Left lobe of liver (tissue), 2 donors: ENCODE results near the gene RAB4A. TPM values are rescaled to one million over a fixed set of nuclear protein-coding genes. Genes with fewer than 3 reads are reported as not detected.
A peak's percentile ranks its signal among the peaks of the same experiment; 100 is the strongest.

Source experiments
- ATAC-seq: fragments of 200-7000 bp; cut with Tn5 transposase; one replicate; pipeline ENCODE4 v1.9.1; 2020; ENCODE audit warnings: mild to moderate bottlenecking, moderate library complexity
- DNase-seq: peaks from one replicate; pipeline ENCODE4 v3.0.0-alpha.2; 2020; ENCODE audit warnings: low spot score
- total RNA-seq: library from RNA; stranded (reverse); gene quantifications from one replicate; pipeline ENCODE4 v1.2.1, GENCODE V29; 2021
- donor health status: DM: no; HTN: no; CAD: no; lungs with moderate emphysema.
- donor health status: DM: no; HTN: yes; CAD: no.

RAB4A gene
- total RNA-seq, 1 donor from 2014 or later: 63.7 TPM

- DNase-seq (no peak), ATAC-seq (no peak)
These were observed 57.9 kb downstream of the RAB4A start for GRCh38 chr1:229328598-229329362.

DNA sequence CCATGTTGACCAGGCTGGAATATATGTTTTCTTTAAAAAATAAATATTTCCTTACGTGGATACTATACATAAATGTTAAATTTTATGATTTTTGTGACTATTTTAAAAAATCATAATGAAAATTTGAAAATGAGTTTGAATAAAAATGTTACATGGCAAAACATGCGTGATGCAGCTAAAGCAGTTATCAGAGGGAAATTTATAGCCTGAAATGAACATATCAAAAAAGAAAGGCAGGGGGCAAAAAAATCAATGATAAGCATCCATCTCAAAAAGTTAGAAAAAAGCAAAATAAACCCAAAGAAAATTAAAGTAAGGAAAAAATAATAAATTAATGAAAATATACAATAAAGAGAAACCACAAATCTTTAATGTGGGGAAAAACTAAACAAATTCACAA lies 63.4 kb downstream of the RAB4A start:
- no peak for ATAC-seq
- DNase-seq: no peak

DNA sequence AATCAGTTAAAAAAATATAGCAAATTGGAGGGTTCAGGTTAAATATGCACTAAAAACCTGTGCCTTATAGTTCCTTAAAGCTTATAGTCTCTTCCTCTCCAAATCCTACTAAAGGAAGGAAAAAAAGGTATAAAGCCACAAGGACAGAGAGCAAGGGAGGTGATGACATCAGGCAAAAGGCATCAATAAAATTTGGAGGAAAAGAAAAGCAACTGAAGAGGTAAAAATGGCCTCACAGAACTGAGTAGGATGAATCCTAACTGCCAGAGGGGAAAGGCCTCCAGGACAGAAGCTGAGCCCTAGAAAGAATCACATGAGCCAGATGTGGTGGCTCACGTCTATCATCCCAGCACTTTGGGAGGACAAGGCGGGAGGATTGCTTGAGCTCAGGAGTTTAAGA lies 63.8 kb downstream of the RAB4A start:
- ATAC-seq (no peak), DNase-seq (no peak)

- ATAC-seq (no peak), DNase-seq (no peak)
These were observed 65.4 kb downstream of the RAB4A start for GRCh38 chr1:229336345-229336744.

DNA sequence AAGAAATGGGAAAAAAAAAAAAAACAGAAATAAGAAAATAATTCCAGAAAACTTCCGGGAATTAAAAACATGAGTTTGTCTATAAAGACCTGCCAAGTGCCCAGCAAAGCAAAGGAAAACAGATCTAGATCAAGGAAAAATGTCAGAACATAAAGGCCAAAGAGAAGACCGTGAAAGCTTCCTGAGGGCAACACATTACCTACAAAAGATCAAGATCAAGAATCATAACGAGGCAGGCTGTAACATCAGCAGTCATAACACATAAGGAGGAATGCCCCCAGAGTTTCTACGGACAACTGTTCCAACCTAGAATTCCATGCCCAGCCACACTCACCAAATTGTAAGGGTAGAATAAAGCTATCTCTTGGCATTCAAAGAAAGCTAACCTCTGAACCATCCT lies 68.2 kb downstream of the RAB4A start:
- no peak for ATAC-seq
- no peak for DNase-seq

DNA sequence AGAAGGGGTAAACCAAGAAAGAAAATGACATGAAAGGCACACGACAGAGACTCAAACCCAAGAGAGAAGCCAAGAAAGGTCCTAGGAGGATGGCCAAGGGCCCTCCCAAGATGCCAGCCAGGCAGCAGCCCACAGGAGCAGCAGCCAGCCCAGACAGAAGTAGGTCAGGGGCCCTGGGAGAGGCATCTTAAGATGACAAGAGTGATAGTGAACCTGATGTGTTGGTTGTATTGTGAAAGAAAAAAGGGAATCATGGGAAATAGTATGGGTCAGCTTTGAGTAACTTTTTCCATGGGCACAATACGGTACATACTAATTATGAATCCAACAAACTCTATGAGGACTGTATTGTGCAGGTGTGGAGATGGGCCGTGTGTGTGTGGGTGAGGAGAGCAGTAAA lies 68.6 kb downstream of the RAB4A start:
- ATAC-seq (no peak), DNase-seq (no peak)

- ATAC-seq (no peak), DNase-seq (no peak)
These were observed 69.6 kb downstream of the RAB4A start for GRCh38 chr1:229340496-229340895.

DNA sequence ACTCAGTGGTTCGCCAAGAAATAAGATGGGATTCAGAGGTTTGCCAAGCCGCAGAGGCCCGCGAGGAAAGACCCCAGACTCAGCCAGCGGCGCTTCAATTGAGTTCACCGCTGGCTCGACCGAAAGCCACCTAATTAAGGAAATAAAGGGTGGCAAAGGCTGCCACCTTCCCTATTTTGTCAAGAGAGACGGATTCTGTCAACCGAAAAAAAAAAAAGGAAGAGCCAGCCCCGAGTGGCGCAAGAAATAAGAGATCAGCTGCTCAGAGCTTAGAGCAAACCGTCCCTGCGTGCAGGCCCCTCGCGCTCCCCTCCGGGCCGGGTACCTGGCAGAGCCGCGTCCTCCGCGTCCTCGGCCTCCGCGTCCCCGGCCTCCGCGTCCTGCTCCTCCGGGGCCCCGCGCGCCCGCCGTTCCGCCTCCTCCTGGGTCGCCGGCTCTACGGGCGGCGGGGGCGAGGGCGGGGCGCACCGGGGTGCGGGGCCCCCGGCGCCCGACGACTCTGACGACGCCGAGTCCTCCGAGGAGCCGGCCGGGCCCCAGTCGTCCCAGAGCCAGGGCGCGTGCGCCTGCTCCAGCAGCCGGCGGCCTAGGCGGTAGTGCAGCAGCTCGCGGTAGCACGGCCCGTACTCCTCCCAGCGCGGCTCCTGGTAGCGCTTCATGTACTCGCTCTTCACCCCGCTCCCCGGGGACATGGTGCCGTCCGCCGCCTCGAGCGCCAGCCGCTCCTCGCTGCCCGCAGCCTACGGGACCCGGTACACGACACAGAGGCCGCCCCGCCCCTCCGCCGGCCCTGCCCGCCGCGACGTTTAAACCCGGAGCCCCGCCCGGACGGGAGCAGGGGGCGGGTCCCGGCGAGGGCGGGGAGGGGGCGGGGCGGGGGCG lies 71.1 kb downstream of the RAB4A start:
- ATAC-seq: peak; percentile 95
- DNase-seq: peak; percentile 91

GRCh38 chr1:229342656-229343569 lies 72.0 kb downstream of the RAB4A start, which contains the start of gene CCSAP:
CCSAP (minus strand) TSS chr1:229343047; CDS start chr1:229342465, 582 bp downstream.
- ATAC-seq: peak; percentile 80
- DNase-seq: peak; percentile 67

DNA sequence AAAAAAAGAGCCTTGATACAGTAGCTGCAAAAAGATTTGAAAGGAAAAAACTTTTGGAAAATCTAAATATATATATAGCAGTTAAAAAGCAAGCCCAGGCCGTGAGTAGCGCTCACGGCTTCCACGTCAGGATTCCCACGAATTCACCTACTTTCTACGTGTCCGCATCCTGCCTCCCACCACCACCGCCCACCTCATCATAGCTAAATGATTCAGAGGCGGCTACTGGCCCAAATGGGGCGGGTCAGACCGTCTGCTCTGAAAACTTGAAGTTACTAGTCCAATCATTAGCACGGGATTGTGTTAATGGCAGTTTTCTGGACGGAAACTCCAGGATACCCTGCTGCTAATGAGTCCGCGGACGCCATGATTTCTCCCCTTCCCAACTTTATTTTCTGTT lies 73.2 kb downstream of the RAB4A start:
- DNase-seq: no peak
- ATAC-seq: no peak

- DNase-seq: no peak
- no peak for ATAC-seq
These were observed 74.2 kb downstream of the RAB4A start for GRCh38 chr1:229344937-229345684.

- no peak for ATAC-seq
- no peak for DNase-seq
These were observed 76.6 kb downstream of the RAB4A start for GRCh38 chr1:229347528-229347927.

DNA sequence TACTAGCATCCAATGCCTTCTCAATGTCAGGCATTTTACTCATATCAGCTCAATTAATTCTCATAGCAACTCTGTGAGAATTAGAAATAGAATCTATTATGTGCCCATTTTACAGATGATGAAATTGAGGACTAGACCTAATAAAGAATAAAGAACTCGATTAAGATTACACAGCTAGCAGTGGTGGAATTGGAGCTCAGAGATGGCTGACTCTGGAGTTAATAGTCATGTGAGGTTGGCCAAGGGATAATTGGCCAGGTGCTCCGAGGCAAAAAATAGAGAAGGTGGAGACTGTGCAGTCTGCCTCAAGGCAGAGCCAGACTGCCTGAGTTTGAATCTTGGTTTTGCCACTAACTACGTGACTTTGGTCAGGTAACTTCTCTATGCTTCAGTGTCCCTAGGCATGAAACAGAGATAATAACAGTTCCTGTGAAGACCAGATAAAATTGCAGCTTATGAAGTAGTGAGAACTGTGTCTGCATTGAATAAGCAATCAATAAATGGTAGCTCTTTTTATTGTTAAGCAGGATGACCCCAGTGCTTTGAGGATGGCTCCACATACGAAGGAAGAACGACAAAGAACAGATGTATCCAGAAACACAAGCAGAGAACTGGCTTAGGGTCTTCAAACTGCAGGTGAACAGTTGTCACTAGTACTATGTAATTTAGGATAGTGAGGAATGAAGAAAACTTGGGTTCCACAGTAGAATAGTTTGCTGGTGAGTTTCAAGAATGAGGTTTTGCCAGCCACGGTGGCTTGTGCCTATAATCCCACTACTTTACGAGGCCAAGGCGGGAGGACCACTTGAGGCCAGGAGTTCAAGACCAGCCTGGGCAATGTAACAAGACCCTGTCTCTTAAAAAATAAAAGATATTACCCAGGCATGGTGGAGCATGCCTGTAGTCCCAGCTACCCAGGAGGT lies 78.8 kb downstream of the RAB4A start:
- no peak for ATAC-seq
- DNase-seq: no peak

DNA sequence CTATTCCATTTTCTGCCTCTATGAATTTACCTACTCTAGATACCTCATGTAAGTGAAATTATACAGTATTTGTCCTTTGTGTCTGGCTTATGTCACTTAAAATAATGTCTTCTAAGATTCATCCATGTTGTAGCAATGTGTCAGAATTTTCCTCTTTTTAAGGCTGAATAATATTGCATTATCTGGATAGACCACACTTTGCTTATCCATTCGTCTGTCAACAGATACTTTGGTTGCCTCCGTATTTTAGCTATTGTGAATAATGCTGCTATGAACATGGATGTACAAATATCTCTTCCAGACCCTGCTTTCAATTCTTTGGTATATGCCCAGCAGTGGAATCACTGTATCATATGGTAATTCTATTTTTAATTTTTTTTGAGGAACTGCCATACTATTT lies 82.1 kb downstream of the RAB4A start:
- DNase-seq (no peak), ATAC-seq (no peak)

DNA sequence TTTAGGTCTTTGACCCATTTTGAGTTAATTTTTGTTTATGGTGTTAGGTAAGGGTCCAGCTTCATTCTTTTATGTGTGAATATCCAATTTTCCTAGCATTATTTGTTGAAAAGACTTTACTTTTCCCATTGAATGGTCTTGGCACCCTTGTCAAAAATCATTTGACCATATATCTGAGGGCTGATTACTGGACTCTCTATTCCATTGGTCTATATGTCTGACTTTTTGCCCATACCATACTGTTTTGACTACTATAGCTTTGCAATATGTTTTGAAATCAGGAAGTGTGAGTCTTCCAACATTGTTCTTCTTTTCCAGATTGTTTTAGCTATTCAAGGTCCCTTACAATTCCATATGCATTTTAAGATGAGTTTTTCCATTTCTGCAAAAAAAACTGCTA lies 83.3 kb downstream of the RAB4A start:
- no peak for ATAC-seq
- DNase-seq: no peak
